KBM-7 (cell line): Measurements from ENCODE around the gene ACO2.

Experiments used
- DNase-seq: peaks from one replicate; pipeline ENCODE4 v3.0.0-alpha.2; 2015
- in situ Hi-C: fragments of 300-500 bp; cut with MboI; formaldehyde crosslinking; loops from 2 replicates; pipeline ENCODE4 v1.14.3; 2020; ENCODE audit warnings: low sequenced_read_pairs, low pct_unique_long_range_greater_than_20kb, mixed read lengths

Gene ACO2

DNA sequence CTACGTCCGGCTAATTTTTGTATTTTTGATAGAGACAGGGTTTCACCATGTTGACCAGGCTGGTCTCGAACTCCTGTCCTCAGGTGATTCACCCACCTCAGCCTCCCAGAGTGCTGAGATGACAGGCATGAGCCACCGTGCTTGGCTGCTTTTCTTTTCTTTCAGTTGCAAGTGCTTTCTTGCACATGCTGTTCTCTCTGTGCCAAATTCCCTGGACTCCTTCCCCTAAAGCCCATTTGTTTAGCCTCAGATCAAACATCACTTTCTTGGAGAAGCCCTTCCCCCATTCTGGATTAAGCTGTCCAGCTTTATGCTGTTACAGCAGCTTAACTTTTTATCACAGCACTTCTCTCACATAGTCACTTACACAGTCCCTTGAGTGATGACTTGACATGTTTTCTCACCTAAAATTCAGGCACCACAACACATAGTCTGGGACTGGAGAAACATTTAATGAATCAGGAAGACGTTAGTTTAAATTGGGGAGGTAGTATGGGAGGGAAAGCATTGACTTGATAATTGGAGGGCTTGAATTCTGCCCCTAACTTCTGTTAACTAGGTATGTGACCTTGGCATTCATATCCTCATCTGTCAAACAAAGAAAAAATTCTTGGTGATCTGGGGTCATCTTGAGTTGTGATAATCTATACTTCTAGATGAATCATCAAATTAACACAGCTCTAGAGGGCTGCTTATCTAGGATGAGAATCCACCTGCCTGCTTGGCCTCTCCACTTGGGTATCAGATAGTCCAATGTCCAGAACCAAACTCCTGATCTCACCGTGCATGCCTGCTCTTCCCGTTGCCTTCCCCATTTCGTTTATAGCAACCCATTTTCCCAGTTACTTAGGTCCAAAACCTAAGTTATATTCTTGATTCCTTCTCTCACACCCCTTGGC, 18.4 kb downstream of the ACO2 start:
- in situ Hi-C loops, result no loop called here
- DNase-seq, result no peak

DNA sequence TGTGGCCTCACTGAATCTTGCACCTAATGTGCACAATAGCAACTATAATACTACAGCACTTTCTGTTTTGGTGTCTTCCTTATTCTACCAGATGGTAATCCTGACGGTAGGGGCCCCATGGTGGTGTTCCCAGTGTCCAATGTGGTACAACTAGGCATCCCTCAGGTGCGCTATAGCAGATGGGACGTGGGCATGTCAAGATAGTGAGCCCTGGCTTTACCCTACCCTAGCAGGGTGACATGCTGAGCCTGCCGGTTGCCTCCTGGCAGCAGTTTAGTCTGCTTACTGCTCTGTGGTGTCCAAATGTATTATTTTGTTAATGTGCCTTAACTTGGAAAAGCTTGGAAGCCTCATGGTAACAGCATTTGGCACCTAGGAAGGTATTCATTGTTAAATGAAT, 19.2 kb downstream of the ACO2 start:
- in situ Hi-C loops, result no loop called here
- no peak for DNase-seq

DNA sequence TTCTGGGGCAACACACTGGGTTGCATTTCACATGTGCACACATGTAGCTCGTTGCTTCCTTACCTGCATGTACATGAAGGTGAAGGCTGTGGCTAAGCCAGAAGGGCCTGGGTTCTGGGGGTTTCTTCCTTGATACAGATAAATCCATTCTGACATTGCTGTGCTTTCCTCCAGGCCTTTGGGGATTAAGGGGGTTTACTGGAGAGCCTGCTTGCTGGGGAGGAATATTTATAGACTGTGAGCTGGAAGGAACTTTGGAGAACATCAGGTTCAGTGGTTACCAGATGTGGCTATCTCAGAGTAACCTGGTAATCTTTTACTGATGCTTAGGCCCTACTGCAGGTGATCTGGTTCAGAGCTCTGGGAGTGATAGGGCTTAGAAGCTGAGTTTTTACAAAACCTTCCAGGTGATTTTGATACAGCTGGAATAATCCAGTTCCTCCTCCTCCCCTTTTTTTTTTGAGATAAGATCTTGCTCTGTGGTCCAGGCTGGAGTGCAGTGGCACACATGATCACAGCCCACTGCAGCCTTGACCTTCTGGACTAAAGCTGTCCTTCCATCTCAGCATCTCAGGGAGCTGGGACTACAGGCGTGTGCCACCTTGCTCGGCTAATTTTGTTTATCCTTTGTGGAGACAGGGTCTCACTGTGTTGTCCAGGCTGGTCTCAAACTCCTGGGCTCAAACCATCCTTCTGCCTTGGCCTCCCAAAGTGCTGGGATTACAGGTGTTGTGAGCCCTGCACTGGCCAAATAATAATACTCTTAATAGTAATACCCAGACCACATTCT, 19.9 kb downstream of the ACO2 start:
- no peak for DNase-seq
- in situ Hi-C loops, result no loop called here

DNA sequence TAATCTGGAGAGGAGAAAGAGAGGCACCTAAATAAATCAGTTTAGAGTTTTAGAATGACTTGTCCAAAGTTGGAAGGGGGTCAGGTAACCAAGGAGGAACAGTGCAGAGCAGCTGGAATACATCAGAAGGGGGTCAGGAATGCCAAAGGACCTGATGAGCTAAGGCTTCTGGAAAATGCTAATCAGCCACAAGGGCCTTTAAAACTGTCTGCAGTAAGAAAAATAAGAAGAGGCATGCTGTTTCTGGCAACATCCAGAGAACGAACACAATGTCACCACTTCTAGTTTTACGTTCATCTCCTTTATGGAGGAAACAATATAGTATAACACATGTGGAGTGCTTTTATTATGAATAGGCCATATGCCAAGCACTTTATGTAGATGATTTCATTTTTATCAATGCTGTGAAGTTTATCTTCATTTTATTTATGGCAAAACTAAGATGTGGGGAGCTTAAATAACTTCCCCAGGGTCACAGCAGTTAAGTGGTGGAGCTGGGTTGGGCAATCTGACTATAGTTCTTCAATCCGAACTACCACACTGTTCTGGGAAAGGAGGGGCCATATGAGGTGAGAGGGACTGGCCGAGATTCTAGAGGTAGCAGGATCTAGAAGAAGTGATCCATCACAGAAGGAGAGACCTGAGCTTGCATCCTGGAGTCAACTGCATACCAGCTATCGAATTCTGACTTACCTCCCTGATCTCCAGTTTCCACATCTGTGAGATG, 22.6 kb downstream of the ACO2 start:
- DNase-seq, result no peak
- in situ Hi-C loops, result no loop called here

DNA sequence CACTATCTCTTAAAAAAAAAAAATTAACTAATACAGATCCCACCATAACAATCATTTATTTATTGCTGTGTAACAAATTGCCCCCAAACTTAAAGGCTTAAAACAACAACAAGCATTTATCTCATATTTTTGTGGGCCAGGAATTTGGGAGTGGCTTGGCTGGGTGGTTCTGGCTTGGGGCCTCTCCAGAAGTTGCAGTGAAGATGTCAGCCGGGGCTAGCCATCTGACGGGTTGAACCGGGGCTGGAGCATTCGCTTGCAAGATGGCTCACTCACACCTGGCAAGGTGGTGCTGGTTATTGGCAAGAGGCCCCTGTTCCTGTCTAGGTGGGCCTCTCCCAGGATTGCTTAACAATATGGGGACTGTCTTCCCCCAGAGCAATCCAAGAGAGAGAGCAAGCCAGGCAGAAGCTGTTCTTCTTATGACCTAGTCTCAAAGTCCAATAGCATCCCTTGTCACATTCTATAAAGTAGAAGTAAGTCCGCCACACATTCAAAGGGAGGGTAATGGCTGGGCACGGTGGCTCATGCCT, 29.5 kb downstream of the ACO2 start:
- no peak for DNase-seq
- in situ Hi-C loops, result no loop called here

DNA sequence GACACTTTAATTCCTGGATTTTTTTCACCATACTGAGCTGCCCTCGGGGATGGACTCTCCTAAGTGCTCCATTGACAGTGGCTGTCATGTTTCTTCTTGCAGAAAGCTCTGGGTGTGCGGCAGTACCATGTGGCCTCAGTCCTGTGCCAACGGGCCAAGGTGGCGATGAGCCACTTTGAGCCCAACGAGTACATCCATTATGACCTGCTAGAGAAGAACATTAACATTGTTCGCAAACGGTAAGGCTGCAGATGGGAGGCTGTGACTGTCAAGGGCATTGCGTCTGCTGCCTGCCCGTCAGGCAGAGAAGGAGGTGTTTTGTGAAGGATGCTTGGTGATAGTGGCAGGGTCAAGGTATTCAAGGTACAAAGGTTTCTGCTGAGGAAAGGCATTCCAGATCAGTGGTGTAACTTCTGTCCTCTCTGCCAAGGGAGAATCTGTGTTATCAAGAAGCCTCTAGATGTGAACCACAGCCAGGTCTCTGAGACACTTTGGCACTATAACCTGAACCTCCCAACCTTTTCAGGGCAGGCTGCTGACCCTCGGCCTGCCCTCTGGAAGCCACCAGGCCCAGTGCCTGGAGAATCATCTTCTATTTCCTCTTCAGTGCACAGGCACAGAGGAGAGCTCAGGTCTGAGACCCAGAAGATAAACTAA, 30.8 kb downstream of the ACO2 start:
- no peak for DNase-seq
- in situ Hi-C loops, result no loop called here

DNA sequence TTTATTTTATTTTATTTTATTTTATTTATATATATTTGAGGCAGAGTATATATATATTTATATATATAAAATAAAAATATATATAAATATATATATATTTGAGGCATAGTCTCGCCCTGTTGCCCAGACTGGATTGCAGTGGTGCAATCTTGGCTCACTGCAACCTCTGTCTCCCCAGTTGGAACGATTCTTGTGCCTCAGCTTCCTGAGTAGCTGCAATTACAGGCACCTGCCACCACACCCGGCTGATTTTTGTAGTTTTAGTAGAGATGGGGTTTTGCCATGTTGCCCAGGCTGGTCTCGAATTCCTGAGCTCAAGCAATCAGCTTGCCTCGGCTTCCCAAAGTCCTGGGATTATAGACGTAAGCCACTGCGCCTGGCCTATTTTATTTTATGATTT, 31.4 kb downstream of the ACO2 start:
- in situ Hi-C loops, result no loop called here
- no peak for DNase-seq

DNA sequence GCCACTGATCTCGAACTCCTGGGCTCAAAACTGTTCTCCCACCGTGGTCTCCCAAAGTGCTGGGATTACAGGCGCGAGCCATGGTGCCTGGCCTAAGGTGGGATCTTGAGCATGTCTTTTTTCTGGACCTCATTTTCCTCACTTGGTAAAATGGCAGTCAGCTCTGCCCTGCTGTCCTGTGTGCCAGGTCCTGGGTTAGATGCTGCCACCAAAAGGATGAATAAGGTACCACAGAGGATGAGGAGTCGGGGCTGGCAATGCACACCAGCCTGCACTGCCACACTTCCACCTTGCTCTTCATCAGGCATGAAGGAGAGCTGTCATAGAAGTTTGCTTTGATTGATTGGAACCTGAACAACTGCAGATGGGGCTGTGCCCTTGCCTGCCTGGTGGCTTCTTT, 32.3 kb downstream of the ACO2 start:
- in situ Hi-C loops, result no loop called here
- DNase-seq, result peak; percentile 36

DNA sequence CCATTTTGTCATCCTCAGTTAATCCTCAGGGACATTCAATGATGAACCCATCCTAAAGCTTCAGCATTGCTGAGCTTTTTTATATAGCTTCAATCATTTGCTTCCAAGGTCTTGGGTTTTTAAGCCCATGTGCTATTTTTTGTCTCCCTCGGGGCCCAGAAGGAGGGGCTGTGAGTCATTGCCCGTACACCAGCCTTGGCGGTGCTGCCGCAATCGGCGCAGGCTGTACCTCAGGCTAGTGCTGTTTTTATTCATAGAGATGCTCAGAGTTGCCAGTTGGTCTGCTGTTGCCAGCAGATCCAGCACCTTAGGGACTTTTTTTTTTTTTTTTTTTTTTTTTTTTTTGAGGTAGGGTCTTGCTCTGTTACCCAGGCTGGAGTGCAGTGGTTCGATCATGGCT, 35.5 kb downstream of the ACO2 start:
- no peak for DNase-seq
- in situ Hi-C loops, result no loop called here

DNA sequence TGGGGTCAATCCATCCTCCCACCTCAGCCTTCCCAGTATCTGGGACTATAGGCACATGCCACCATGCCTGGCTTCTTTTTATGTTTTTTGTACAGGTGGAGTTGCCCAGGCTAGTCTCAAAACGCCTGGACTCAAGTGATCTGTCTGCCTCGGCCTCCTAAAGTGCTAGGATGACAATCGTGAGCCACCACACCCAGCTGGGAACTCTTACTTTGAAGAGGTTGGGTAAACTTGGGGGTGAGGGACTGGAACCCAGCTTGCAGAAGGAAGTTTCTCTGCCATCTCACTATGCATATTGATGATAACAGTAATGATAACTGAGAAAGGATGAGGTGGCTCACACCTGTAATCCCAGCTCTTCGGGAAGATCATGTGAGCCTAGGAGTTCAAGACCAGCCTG, 35.9 kb downstream of the ACO2 start:
- in situ Hi-C loops, result no loop called here
- no peak for DNase-seq

DNA sequence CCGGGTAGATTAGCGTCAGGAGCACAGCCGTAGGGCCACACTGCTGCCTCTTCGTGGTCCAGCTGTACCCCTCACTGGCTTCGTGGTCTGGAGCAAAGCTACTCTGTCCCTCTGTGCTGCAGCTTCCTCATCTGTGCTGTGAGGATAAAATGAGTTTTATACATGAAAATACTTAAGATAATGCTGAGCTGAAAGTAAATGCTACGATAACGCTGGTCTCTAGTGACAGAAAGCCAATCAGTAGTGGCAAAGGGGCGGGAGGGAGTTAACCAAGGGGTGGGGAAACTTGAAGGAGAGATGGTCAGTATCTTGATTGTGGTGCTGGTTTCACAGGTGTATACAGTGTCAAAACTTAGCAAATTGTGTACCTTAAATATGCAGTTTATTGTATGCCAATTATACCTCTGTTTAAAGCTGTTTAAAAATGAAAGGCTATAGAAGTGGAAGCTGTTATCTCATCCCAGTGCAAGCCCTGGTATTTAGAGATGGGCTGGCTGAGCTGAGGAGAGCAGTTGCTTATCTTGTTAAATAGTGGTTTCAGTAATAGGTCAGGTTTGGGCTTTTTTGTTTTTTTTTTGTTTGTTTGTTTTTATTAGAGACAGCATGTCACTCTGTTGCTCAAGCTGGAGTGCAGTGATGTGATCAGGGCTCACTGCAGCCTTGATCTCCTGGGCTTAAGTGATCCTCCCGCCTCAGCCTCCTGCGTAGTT, 36.7 kb downstream of the ACO2 start:
- no peak for DNase-seq
- in situ Hi-C loops, result no loop called here

DNA sequence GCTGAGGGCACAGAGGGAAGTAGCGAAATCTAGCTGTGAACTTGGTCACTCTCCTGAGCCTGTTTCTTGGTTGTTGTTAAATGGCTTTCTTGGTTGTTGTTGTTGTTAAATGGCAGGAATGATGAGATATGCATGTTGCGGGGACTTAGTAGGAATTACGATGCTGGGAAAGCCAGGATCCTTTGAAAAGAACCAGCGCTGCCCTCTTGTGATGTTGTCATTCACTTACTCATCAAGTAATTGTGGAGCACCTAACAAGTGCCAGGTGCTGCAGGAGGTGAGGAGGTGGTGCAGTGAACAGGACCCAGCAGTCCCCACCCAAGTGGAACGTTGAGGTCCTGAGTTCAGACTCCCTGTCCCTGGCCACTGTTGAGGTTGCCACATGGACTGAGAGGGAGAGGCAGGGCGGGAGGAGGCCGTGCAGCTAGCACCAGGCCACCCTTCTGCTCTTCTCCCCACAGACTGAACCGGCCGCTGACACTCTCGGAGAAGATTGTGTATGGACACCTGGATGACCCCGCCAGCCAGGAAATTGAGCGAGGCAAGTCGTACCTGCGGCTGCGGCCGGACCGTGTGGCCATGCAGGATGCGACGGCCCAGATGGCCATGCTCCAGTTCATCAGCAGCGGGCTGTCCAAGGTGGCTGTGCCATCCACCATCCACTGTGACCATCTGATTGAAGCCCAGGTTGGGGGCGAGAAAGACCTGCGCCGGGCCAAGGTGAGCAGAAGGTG, 38.6 kb downstream of the ACO2 start:
- DNase-seq, result no peak
- in situ Hi-C loops, result no loop called here

DNA sequence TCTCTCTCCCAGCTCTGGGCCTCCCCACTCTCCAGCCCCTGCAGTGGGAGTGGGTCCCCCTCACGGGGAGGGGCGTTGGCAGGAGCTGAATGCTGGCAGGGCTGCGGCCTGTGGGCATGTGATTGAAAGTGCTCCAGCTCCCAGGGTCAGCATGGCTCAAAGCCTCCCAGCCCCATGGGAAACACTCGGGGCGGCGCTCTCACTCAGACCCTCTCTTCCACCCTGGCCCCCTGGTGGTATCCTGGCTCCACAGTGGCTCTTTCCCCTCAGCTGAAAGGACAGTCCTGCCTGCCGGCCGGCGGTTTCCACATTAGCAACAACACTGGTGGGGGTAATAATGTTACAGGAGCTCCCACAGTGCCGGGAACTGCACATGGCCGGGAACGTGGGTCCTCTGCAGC, 39.9 kb downstream of the ACO2 start:
- in situ Hi-C loops, result no loop called here
- DNase-seq, result no peak

DNA sequence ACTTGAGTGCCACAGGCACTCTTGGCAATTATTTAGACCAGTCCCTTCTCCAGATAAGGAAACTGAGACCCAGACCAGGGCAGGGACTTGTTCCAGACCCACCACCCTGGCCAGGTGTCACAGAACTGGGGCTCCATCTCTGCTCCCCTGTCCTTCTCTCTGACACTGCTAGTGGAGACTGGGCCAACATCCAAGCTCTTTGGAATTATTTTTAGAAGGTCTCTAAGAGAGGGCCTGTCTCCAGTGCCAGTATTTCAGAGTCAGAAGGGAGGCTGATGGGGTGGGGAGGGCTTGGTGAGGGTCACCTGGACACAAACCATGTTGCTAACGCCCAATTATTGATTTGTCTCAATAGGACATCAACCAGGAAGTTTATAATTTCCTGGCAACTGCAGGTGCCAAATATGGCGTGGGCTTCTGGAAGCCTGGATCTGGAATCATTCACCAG, 42.6 kb downstream of the ACO2 start:
- in situ Hi-C loops, result loop anchor here (10.0 kb wide), 1 partner anchor 107 kb away; no protein-coding TSS in a partner anchor
- no peak for DNase-seq

DNA sequence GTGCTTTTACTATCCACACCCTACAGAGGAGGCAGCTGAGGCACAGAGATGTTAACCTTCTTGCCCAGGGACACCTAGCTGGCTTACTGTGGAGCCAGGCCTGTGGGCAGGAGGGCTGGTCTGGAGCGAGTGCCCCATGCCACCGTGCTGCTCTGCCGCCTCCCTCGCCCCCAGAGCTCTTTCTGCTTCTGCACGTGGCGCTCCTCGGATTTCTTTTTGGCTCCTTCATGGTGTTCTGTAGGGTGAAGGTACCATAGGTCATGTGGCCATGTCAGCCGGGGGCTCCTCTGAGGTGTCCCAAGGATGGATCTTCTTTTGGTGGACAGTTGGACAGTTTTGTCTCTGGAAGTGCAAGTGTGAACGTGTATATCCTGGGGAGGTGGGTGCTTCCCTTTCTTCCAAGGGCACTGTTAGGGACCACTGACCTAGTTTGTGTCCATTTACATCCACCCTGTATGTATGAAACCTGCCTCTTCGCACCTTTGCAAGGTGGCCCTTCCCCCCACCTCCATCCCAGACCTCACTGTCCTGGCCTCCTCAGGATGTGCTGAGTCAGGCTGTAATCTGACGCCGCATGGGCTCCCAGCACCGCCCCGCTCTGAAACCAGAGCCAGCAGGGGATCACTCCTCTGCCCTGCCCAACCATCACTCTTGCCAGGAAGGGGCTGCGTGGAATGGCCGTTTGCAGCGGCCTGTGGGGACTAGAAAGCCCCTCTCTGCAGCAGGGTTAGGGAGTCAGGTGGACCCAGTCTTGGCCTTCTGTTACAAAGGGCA, 43.7 kb downstream of the ACO2 start:
- in situ Hi-C loops, result loop anchor here (10.0 kb wide), 1 partner anchor 108 kb away; no protein-coding TSS in a partner anchor
- no peak for DNase-seq

DNA sequence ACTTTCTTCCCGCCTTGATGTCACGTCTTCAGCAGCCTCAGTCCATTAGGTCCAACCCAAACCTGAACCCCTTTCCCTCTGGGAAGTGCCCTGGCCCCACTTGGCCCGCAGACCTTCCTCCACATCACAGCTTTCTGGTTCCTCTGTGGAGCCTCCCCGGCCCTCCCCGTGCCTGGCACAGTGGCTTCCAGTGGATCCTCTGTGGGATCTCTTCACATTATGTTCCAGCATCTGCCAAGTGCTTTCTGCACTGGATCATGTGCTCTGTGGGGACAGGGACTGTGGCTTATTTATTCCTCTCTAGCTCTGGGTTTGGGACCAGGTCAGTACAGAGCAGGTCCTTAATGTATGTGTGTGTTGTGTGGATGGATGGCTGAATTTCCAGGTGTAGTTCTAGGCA, 44.5 kb downstream of the ACO2 start:
- no peak for DNase-seq
- in situ Hi-C loops, result loop anchor here (10.0 kb wide), 1 partner anchor 109 kb away; no protein-coding TSS in a partner anchor

DNA sequence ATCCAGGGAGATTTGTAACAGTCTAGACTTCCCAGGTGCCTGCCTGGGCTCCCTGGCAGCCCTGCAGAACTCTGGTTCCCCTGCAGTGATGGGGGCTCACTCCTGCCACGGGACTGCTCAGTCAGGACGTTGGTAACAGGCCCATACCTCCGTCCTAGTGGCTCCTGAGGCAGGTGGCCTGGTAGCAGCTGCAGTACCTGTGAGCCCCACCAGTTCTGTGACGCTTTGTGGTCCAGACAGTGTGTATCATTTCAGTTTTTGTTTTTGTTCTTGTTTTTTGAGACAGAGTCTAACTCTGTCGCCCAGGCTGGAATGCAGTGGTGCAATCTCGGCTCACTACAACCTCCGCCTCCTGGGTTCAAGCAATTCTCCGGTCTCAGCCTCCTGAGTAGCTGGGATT, 47.5 kb downstream of the ACO2 start:
- in situ Hi-C loops, result loop anchor here (10.0 kb wide), 1 partner anchor 112 kb away; no protein-coding TSS in a partner anchor

More for the DNA sequence above, 47.5 kb downstream of the ACO2 start:
- DNase-seq, result no peak
